ENCODE results near the gene ABCB11. TPM values are rescaled to one million over a fixed set of nuclear protein-coding genes. Genes with fewer than 3 reads are reported as not detected.
A peak's percentile ranks its signal among the peaks of the same experiment; 100 is the strongest.

Gene ABCB11
- total RNA-seq, 4 donors from 2014 or later = 0.10 to 0.24 (median 0.12) TPM; not detected in 1

- H3K27ac ChIP-seq = no peak overlapping the region
- no peaks in the 10 kb centered on the region for H3K9me3 ChIP-seq
- in situ Hi-C loops (cut with MboI; ENCODE audit: low sequenced_read_pairs in 4 of 4) = no loop called here
- intact Hi-C loops (cut with DNase I; ENCODE audit: low total_unique reads) = no loop called here
- H3K4me3 ChIP-seq = no peak overlapping the region
- no peak for TF ChIP-seq CTCF (IDR thresholded peaks at IDR 0.05 in 4 of 5, conservative IDR thresholded peaks at IDR 0.05 in 1 of 5)
- no peak for TF ChIP-seq POLR2A (IDR thresholded peaks at IDR 0.05)
- no peaks in the 10 kb centered on the region for H3K36me3 ChIP-seq
- no peaks in the 10 kb centered on the region for H3K4me1 ChIP-seq
- H3K27me3 ChIP-seq = no peaks in the 10 kb centered on the region
- ATAC-seq (no peak), DNase-seq (no peak)
Measured at GRCh38 chr2:169073211-169073962, 42.3 kb upstream of the ABCB11 start.

- Histone ChIP-seq H3K4me3 (no peak overlapping the region), H3K27me3 (no peaks in the 10 kb centered on the region), H3K4me1 (no peaks in the 10 kb centered on the region), H3K9me3 (no peaks in the 10 kb centered on the region), H3K27ac (no peak overlapping the region), H3K36me3 (no peaks in the 10 kb centered on the region)
- DNase-seq = no peak
- peak in 1 of 2 donors; percentile 18 for ATAC-seq
- in situ Hi-C loops (cut with MboI; ENCODE audit: low sequenced_read_pairs in 4 of 4) (no loop called here), intact Hi-C loops (cut with DNase I; ENCODE audit: low total_unique reads) (no loop called here)
- no peak for TF ChIP-seq POLR2A (IDR thresholded peaks at IDR 0.05)
- TF ChIP-seq CTCF (IDR thresholded peaks at IDR 0.05 in 4 of 5, conservative IDR thresholded peaks at IDR 0.05 in 1 of 5) = no peak
Measured at GRCh38 chr2:169072163-169072925, 41.2 kb upstream of the ABCB11 start.

- H3K4me3 ChIP-seq = no peak overlapping the region
- no peak for ATAC-seq
- no peaks in the 10 kb centered on the region for H3K36me3 ChIP-seq
- no peaks in the 10 kb centered on the region for H3K4me1 ChIP-seq
- DNase-seq = no peak
- in situ Hi-C loops (cut with MboI; ENCODE audit: low sequenced_read_pairs in 4 of 4) (no loop called here), intact Hi-C loops (cut with DNase I; ENCODE audit: low total_unique reads) (no loop called here)
- TF ChIP-seq CTCF (IDR thresholded peaks at IDR 0.05 in 4 of 5, conservative IDR thresholded peaks at IDR 0.05 in 1 of 5) (no peak), POLR2A (IDR thresholded peaks at IDR 0.05) (no peak)
- H3K27me3 ChIP-seq = no peaks in the 10 kb centered on the region
- H3K27ac ChIP-seq = no peak overlapping the region
- H3K9me3 ChIP-seq = no peaks in the 10 kb centered on the region
Measured at GRCh38 chr2:169071455-169071854, 40.3 kb upstream of the ABCB11 start.

GRCh38 chr2:169069833-169070232 is 38.7 kb upstream of the ABCB11 start:
- no peak for ATAC-seq
- Histone ChIP-seq H3K27ac (no peak overlapping the region), H3K4me1 (no peaks in the 10 kb centered on the region), H3K9me3 (no peaks in the 10 kb centered on the region), H3K4me3 (no peak overlapping the region), H3K27me3 (no peaks in the 10 kb centered on the region), H3K36me3 (no peaks in the 10 kb centered on the region)
- TF ChIP-seq POLR2A (IDR thresholded peaks at IDR 0.05) (no peak), CTCF (IDR thresholded peaks at IDR 0.05 in 4 of 5, conservative IDR thresholded peaks at IDR 0.05 in 1 of 5) (no peak)
- intact Hi-C loops (cut with DNase I; ENCODE audit: low total_unique reads) = no loop called here
- no peak for DNase-seq
- in situ Hi-C loops (cut with MboI; ENCODE audit: low sequenced_read_pairs in 4 of 4) = no loop called here

Measured in gastrocnemius medialis (tissue), 4 donors.